Neural cell (in vitro differentiated cells): ENCODE data around the gene ZMYM2.

Experiments used
- CTCF ChIP-seq: fragments of 450-650 bp; IDR thresholded peaks from 2 replicates; pipeline ENCODE4 v1.5.1; 2014; ENCODE audit warnings: antibody characterized with exemption, mild to moderate bottlenecking, moderate library complexity; ENCODE audit not compliant: poor library complexity, severe bottlenecking
- EP300 ChIP-seq: fragments of 450-650 bp; conservative IDR thresholded peaks from 2 replicates; pipeline ENCODE4 v1.6.1; 2014; ENCODE audit warnings: antibody characterized with exemption, mild to moderate bottlenecking, moderate library complexity; ENCODE audit not compliant: poor library complexity, severe bottlenecking
- EZH2 ChIP-seq: fragments of 200-600, 300-800 bp; shearing (Covaris generic), sonication (generic); IDR thresholded peaks from 2 replicates; pipeline ENCODE4 v1.6.1; 2014; ENCODE audit warnings: antibody characterized with exemption, low read length, borderline replicate concordance, mild to moderate bottlenecking; ENCODE audit not compliant: insufficient read depth, poor library complexity, severe bottlenecking
- MXI1 ChIP-seq: fragments of 450-650 bp; conservative IDR thresholded peaks from 2 replicates; pipeline ENCODE4 v1.6.1; 2014; ENCODE audit warnings: antibody characterized with exemption, mild to moderate bottlenecking; ENCODE audit not compliant: poor library complexity, severe bottlenecking
- POLR2AphosphoS5 ChIP-seq: IDR thresholded peaks from 2 replicates; pipeline ENCODE4 v1.6.1; 2012
- RAD21 ChIP-seq: fragments of 450-650 bp; conservative IDR thresholded peaks from 2 replicates; pipeline ENCODE4 v1.6.1; 2014; ENCODE audit warnings: antibody characterized with exemption, mild to moderate bottlenecking, moderate library complexity
- REST ChIP-seq: IDR thresholded peaks from 2 replicates; pipeline ENCODE4 v1.6.1; 2012; ENCODE audit warnings: borderline replicate concordance
- SMC3 ChIP-seq: fragments of 450-650 bp; conservative IDR thresholded peaks from 2 replicates; pipeline ENCODE4 v1.6.1; 2014; ENCODE audit warnings: antibody characterized with exemption, mild to moderate bottlenecking, moderate library complexity; ENCODE audit not compliant: poor library complexity

- TF ChIP-seq CTCF (no peak), RAD21 (no peak), EZH2 (no peak), POLR2AphosphoS5 (no peak), EP300 (no peak), MXI1 (no peak), REST (no peak), SMC3 (no peak)
Measured at GRCh38 chr13:20033486-20033885, 75.0 kb downstream of the ZMYM2 start.
